K562 (cell line): ENCODE results near the gene TMEM86B. TPM values are rescaled to one million over a fixed set of nuclear protein-coding genes. Genes with fewer than 3 reads are reported as not detected.
A peak's percentile ranks its signal among the peaks of the same experiment; 100 is the strongest.

Experiments used
- ATF1 ChIP-seq, 2 experiments: fragments of 450-650 bp in 1 of 2; IDR thresholded peaks; 2 replicates each; pipeline ENCODE4 v1.6.1; 2016; ENCODE audit warnings: missing compliant biosample characterization in 1 of 2, missing genetic modification characterization in 1 of 2
- BRD9 ChIP-seq: fragments of 450-650 bp; IDR thresholded peaks from 2 replicates; pipeline ENCODE4 v1.6.1; 2018; ENCODE audit warnings: low read depth; ENCODE audit not compliant: partially characterized antibody
- C11orf30 ChIP-seq: fragments of 450-650 bp; IDR thresholded peaks from 2 replicates; pipeline ENCODE4 v1.6.1; 2016; ENCODE audit warnings: low read depth, mild to moderate bottlenecking
- E2F3 ChIP-seq: fragments of 250-450 bp; sonication (Bioruptor Pico); IDR thresholded peaks from 2 replicates; pipeline ENCODE4 v1.4.0; 2020; ENCODE audit warnings: mild to moderate bottlenecking
- ETV1 ChIP-seq: fragments of 450-650 bp; conservative IDR thresholded peaks from 2 replicates; pipeline ENCODE4 v1.6.1; 2016; ENCODE audit warnings: missing genetic modification characterization, control low read depth, low read depth, missing compliant biosample characterization
- ETV6 ChIP-seq, 3 experiments: fragments of 150-350 bp in 1 of 3; sonication (generic) in 1 of 3; formaldehyde crosslinking in 1 of 3; IDR thresholded peaks; 2 replicates each; pipeline versions ENCODE4 v1.6.1 to v1.8.0; 2014 to 2022; ENCODE audit warnings: borderline replicate concordance in 2 of 3, low read depth in 2 of 3, antibody characterized with exemption in 1 of 3, low read length in 1 of 3, mild to moderate bottlenecking in 1 of 3, missing genetic modification reagents in 1 of 3
- GABPB1 ChIP-seq: sonication (generic); formaldehyde crosslinking; IDR thresholded peaks from 2 replicates; pipeline ENCODE4 v1.8.0; 2022; ENCODE audit warnings: mild to moderate bottlenecking, missing genetic modification reagents
- GATA2 ChIP-seq: sonication (generic); formaldehyde crosslinking; IDR thresholded peaks from 2 replicates; pipeline ENCODE4 v1.4.0; 2020; ENCODE audit warnings: mild to moderate bottlenecking, missing genetic modification reagents
- HNRNPLL ChIP-seq: fragments of 200-400 bp; formaldehyde crosslinking; IDR thresholded peaks from 2 replicates; pipeline ENCODE4 v1.6.1; 2017; ENCODE audit warnings: low read length, low read depth, mild to moderate bottlenecking; ENCODE audit not compliant: poor library complexity, severe bottlenecking
- ILF3 ChIP-seq: fragments of 450-650 bp; IDR thresholded peaks from 2 replicates; pipeline ENCODE4 v1.6.1; 2018; ENCODE audit warnings: antibody characterized with exemption, mild to moderate bottlenecking, moderate library complexity, borderline replicate concordance
- LEF1 ChIP-seq: fragments of 450-650 bp; IDR thresholded peaks from 2 replicates; pipeline ENCODE4 v1.6.1; 2016; ENCODE audit warnings: mild to moderate bottlenecking
- MAX ChIP-seq: sonication (generic); formaldehyde crosslinking; IDR thresholded peaks from 2 replicates; pipeline ENCODE4 v1.9.0; 2022; ENCODE audit warnings: mild to moderate bottlenecking, missing genetic modification reagents
- NCOA2 ChIP-seq, 2 experiments: fragments of 450-650 bp; IDR thresholded peaks; 2 replicates each; pipeline ENCODE4 v1.6.1; 2018; ENCODE audit warnings: mild to moderate bottlenecking in 2 of 2, moderate library complexity in 1 of 2; ENCODE audit not compliant: partially characterized antibody in 2 of 2
- NFE2L1 ChIP-seq: fragments of 450-650 bp; IDR thresholded peaks from 2 replicates; pipeline ENCODE4 v1.6.1; 2016; ENCODE audit warnings: missing genetic modification characterization, low read depth, mild to moderate bottlenecking, missing compliant biosample characterization, moderate library complexity, borderline replicate concordance
- NFIX ChIP-seq: fragments of 250-450 bp; sonication (Bioruptor Pico); IDR thresholded peaks from 2 replicates; pipeline ENCODE4 v1.4.0; 2020; ENCODE audit warnings: low read depth, mild to moderate bottlenecking, moderate library complexity
- POLR2G ChIP-seq: fragments of 200-400 bp; formaldehyde crosslinking; IDR thresholded peaks from 2 replicates; pipeline ENCODE4 v1.6.1; 2017; ENCODE audit warnings: low read depth, mild to moderate bottlenecking, antibody characterized with exemption, low read length, moderate library complexity
- TBL1XR1 ChIP-seq, 2 experiments: IDR thresholded peaks; 2 replicates each; pipeline ENCODE4 v1.6.1; 2012; ENCODE audit warnings: improper control_type of control experiment in 2 of 2, low read length in 2 of 2, mild to moderate bottlenecking in 1 of 2
- TCFL5 ChIP-seq: fragments of 250-450 bp; sonication (Bioruptor Pico); conservative IDR thresholded peaks from 2 replicates; pipeline ENCODE4 v1.6.1; 2021; ENCODE audit warnings: mild to moderate bottlenecking, moderate library complexity, matching md5 sums
- ZFP30 ChIP-seq: fragments of 250-450 bp; sonication (Bioruptor Pico); IDR thresholded peaks from 2 replicates; pipeline ENCODE4 v1.8.0; 2022; ENCODE audit warnings: moderate library complexity, mild to moderate bottlenecking, inconsistent platforms, borderline replicate concordance
- ZNF121 ChIP-seq: sonication (generic); formaldehyde crosslinking; conservative IDR thresholded peaks from 2 replicates; pipeline ENCODE4 v1.8.0; 2022; ENCODE audit warnings: missing genetic modification reagents
- ZNF140 ChIP-seq: fragments of 250-450 bp; sonication (Bioruptor Pico); IDR thresholded peaks from 2 replicates; pipeline ENCODE4 v1.8.0; 2021; ENCODE audit warnings: moderate library complexity, mild to moderate bottlenecking, inconsistent platforms
- ZNF143 ChIP-seq: sonication (generic); formaldehyde crosslinking; IDR thresholded peaks from 2 replicates; pipeline ENCODE4 v1.9.0; 2022; ENCODE audit warnings: mild to moderate bottlenecking, missing genetic modification reagents
- ZNF224 ChIP-seq: sonication (generic); formaldehyde crosslinking; IDR thresholded peaks from 2 replicates; pipeline ENCODE4 v1.8.0; 2022; ENCODE audit warnings: mild to moderate bottlenecking, missing genetic modification reagents
- ZNF76 ChIP-seq: fragments of 250-450 bp; sonication (Bioruptor Pico); IDR thresholded peaks from 2 replicates; pipeline ENCODE4 v1.4.0; 2020; ENCODE audit warnings: mild to moderate bottlenecking, moderate library complexity, borderline replicate concordance
- polyA plus RNA-seq, 8 experiments: library from polyadenylated mRNA; depleted of rRNA in 4 of 8; stranded (reverse) in 5 of 8; unstranded in 3 of 8; fragments of >200 nt; fragmentation: Nextera tagmentation in 2 of 8; fragmentation: Illumina TruSeq in 1 of 8; extraction: Ambion mirVana in 2 of 8; extraction: Trizol in 1 of 8; gene quantifications; 2 replicates each; pipeline versions ENCODE4 v1.2.1 to v1.2.3, GENCODE V29; 2011 to 2014; ENCODE audit warnings: inconsistent platforms in 1 of 8, missing spikeins in 1 of 8
- total RNA-seq, 7 experiments: library from RNA; depleted of rRNA in 6 of 7; stranded (reverse); fragments of >200 nt in 6 of 7; fragmentation: Illumina TruSeq in 2 of 7; extraction: Trizol in 2 of 7; gene quantifications; 2 replicates each; pipeline versions ENCODE4 v1.2.1 to v1.2.3, GENCODE V29; 2011 to 2021; ENCODE audit warnings: low replicate concordance in 1 of 7
- TF ChIP-seq, protein P1 (sequence below): IDR thresholded peaks from 2 replicates; pipeline ENCODE4 v1.6.1; 2011; ENCODE audit warnings: borderline replicate concordance, low read depth, mild to moderate bottlenecking, moderate library complexity, low read length; ENCODE audit not compliant: insufficient read depth, poor library complexity, severe bottlenecking

TMEM86B gene
- total and polyA plus RNA-seq, 9 of the 15 experiments (the other 6 are each of a cell fraction or from before 2014, with no cell fraction given): 0.28 to 7.9 (median 2.1) TPM

DNA sequence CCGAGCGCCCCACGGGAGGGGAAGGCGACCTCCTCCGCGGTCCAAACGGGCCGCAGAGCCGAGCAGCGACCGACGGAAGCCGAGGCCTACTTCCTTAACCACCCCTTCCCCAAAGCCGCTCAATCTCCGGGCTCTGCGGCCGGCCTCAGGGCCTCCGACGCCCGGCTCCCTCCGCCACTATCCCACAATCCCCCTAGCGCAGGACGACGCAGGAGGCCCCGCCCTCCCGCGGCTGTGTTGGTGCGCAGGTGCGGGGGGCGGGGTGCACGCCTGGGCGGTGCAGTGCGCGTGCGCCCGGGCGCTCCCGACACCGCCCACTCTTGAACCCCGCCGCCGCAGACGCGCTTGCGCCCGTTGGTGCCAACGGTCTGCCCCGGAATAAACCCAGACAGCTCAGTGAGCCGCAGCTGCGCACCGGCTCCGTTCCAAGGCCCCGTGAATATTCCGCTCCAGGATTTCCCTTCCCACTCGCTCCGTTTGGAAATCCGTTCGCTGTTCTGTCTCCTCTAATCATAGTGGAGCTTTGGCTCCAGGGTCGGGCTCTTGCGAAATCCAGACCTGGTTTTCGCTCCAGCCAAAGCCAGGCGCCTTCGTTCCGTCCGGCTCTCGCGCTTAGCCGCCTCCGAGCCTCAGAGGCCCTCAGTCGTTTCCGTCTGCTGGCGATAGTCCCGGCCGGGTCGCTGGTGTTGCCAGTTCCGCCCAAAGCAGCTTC, 30.4 kb upstream of the TMEM86B start, which contains the start of gene PPP6R1 (continued):
- TF ChIP-seq BRD9: no peak
- peak; percentile 86 for TF ChIP-seq MAX (CRISPR knock-in tag)
- no peak for TF ChIP-seq NCOA2 (IDR thresholded peaks at IDR 0.05; ENCODE audit: partially characterized antibody in 2 of 2)
- peak; percentile 71 for TF ChIP-seq ZNF143 (CRISPR knock-in tag)
- TF ChIP-seq, protein P1, sequence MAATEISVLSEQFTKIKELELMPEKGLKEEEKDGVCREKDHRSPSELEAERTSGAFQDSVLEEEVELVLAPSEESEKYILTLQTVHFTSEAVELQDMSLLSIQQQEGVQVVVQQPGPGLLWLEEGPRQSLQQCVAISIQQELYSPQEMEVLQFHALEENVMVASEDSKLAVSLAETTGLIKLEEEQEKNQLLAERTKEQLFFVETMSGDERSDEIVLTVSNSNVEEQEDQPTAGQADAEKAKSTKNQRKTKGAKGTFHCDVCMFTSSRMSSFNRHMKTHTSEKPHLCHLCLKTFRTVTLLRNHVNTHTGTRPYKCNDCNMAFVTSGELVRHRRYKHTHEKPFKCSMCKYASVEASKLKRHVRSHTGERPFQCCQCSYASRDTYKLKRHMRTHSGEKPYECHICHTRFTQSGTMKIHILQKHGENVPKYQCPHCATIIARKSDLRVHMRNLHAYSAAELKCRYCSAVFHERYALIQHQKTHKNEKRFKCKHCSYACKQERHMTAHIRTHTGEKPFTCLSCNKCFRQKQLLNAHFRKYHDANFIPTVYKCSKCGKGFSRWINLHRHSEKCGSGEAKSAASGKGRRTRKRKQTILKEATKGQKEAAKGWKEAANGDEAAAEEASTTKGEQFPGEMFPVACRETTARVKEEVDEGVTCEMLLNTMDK: no peak
- peak; percentile 85 for TF ChIP-seq LEF1
- no peak for TF ChIP-seq ZNF140 (CRISPR knock-in tag)
- peak; percentile 88; the same call in 1 of the 2 replicates for TF ChIP-seq GABPB1 (CRISPR knock-in tag)
- TF ChIP-seq E2F3 (CRISPR knock-in tag): no peak; the same call in 1 of the 2 replicates
- TF ChIP-seq ZNF76 (CRISPR knock-in tag): peak; percentile 94
- peak; percentile 99 for TF ChIP-seq ETV1 (tag)
- TF ChIP-seq GATA2 (CRISPR knock-in tag): no peak
- no peak for TF ChIP-seq ZNF121
- TF ChIP-seq ILF3: no peak
- TF ChIP-seq TCFL5 (CRISPR knock-in tag): no peak
- 0 out of 2 replicates have a peak, but pooled peaks have one; percentile 15 for TF ChIP-seq ATF1 (CRISPR knock-in tag; IDR thresholded peaks at IDR 0.05)
- TF ChIP-seq ATF1 (tag; IDR thresholded peaks at IDR 0.05): peak; percentile 89
- TF ChIP-seq C11orf30: 0 out of 2 replicates have a peak, but pooled peaks have one; percentile 3
- TF ChIP-seq POLR2G: peak; percentile 92
- peak; percentile 93 to 96; a peak in 3 of 4 replicates for TF ChIP-seq TBL1XR1 (IDR thresholded peaks at IDR 0.05; ENCODE audit: low read length in 2 of 2)
- TF ChIP-seq NFE2L1 (tag): no peak
- no peak for TF ChIP-seq ZFP30
- TF ChIP-seq ZNF224 (CRISPR knock-in tag): no peak
- TF ChIP-seq ETV6 (IDR thresholded peaks at IDR 0.05; ENCODE audit: borderline replicate concordance in 1 of 2, low read depth in 2 of 2, low read length in 1 of 2): peak; percentile 30 to 63; a peak in 2 of 4 replicates
- TF ChIP-seq ETV6 (CRISPR knock-in tag; IDR thresholded peaks at IDR 0.05; ENCODE audit: borderline replicate concordance): no peak
- TF ChIP-seq HNRNPLL: peak; percentile 85
- TF ChIP-seq NFIX (CRISPR knock-in tag): no peak
